HEK293 (cell line): ENCODE measurements around the gene HTT.

Experiments used
- CTCF ChIA-PET: fragments of 350-600 bp; formaldehyde crosslinking; extraction: SDS; loops from one replicate; lab custom pipeline; 2021; ENCODE audit warnings: antibody characterized with exemption; lab: Yijun Ruan, JAX
- POLR2A ChIA-PET: fragments of 300-600 bp; formaldehyde crosslinking; extraction: SDS; loops from one replicate; lab custom pipeline; 2020; ENCODE audit warnings: antibody characterized with exemption, inconsistent platforms; lab: Yijun Ruan, JAX
- H3K27ac ChIP-seq: fragments of 200-500 bp; sonication (Bioruptor generic); 2 replicates; pipeline ENCODE4 v1.5.1; 2014; ENCODE audit warnings: low read depth, low read length, control low read depth, inconsistent platforms; ENCODE audit errors: extremely low read depth
- H3K36me3 ChIP-seq, 2 experiments: fragments of 200-500 bp in 1 of 2; sonication (Bioruptor generic) in 1 of 2; 1 replicate in 1 of 2; 2 replicates in 1 of 2; pipeline ENCODE4 v1.5.1; 2014 to 2017; ENCODE audit warnings: inconsistent platforms in 2 of 2, low read length in 2 of 2; ENCODE audit not compliant: control insufficient read depth in 2 of 2, insufficient read depth in 1 of 2
- H3K4me1 ChIP-seq: fragments of 200-500 bp; sonication (Bioruptor generic); 2 replicates; pipeline ENCODE4 v1.5.1; 2014; ENCODE audit warnings: mild to moderate bottlenecking, low read length, inconsistent platforms; ENCODE audit not compliant: control insufficient read depth, insufficient read depth
- H3K4me3 ChIP-seq: 2 replicates; pipeline ENCODE4 v1.5.1; 2011; ENCODE audit warnings: low read depth, mild to moderate bottlenecking, control low read depth, low read length, moderate library complexity
- H3K9me3 ChIP-seq: fragments of 200-500 bp; sonication (Bioruptor generic); 2 replicates; pipeline ENCODE4 v1.5.1; 2014; ENCODE audit warnings: low read depth, low read length, inconsistent platforms; ENCODE audit not compliant: control insufficient read depth, insufficient read depth
- ATF2 ChIP-seq: fragments of 450-650 bp; formaldehyde crosslinking; IDR thresholded peaks from 2 replicates; pipeline ENCODE4 v1.5.1; 2016; ENCODE audit warnings: missing biosample characterization, missing genetic modification characterization, low read depth
- KLF7 ChIP-seq: fragments of 450-650 bp; formaldehyde crosslinking; IDR thresholded peaks from 2 replicates; pipeline ENCODE4 v1.5.1; 2016; ENCODE audit warnings: missing biosample characterization, missing genetic modification characterization, borderline replicate concordance
- MEIS1 ChIP-seq: sonication (generic); formaldehyde crosslinking; IDR thresholded peaks from 2 replicates; pipeline ENCODE4 v1.8.1; 2022; ENCODE audit warnings: missing genetic modification reagents, mild to moderate bottlenecking, borderline replicate concordance
- SCRT2 ChIP-seq: fragments of 450-650 bp; formaldehyde crosslinking; IDR thresholded peaks from 2 replicates; pipeline ENCODE4 v1.5.1; 2016; ENCODE audit warnings: missing biosample characterization, missing genetic modification characterization
- SP2 ChIP-seq: fragments of 450-650 bp; formaldehyde crosslinking; IDR thresholded peaks from 2 replicates; pipeline ENCODE4 v1.5.1; 2016; ENCODE audit warnings: missing biosample characterization, missing genetic modification characterization
- WT1 ChIP-seq: fragments of 450-650 bp; formaldehyde crosslinking; IDR thresholded peaks from 2 replicates; pipeline ENCODE4 v1.5.1; 2016; ENCODE audit warnings: missing biosample characterization, missing genetic modification characterization
- ZBTB11 ChIP-seq: fragments of 450-650 bp; formaldehyde crosslinking; conservative IDR thresholded peaks from 2 replicates; pipeline ENCODE4 v1.5.1; 2016; ENCODE audit warnings: low read depth, missing biosample characterization, missing genetic modification characterization
- ZBTB7A ChIP-seq: fragments of 450-650 bp; formaldehyde crosslinking; IDR thresholded peaks from 2 replicates; pipeline ENCODE4 v1.5.1; 2016; ENCODE audit warnings: low read depth, missing biosample characterization, missing genetic modification characterization
- ZIC2 ChIP-seq: fragments of 450-650 bp; formaldehyde crosslinking; IDR thresholded peaks from 2 replicates; pipeline ENCODE4 v1.5.1; 2016; ENCODE audit warnings: missing biosample characterization, missing genetic modification characterization
- ZNF266 ChIP-seq: fragments of 450-650 bp; formaldehyde crosslinking; IDR thresholded peaks from 2 replicates; pipeline ENCODE4 v1.5.1; 2016; ENCODE audit warnings: missing biosample characterization, missing genetic modification characterization, low read depth
- ZNF391 ChIP-seq: fragments of 450-650 bp; formaldehyde crosslinking; IDR thresholded peaks from 2 replicates; pipeline ENCODE4 v1.5.1; 2016; ENCODE audit warnings: low read depth, missing biosample characterization, missing genetic modification characterization, borderline replicate concordance
- ZNF426 ChIP-seq: fragments of 450-650 bp; formaldehyde crosslinking; IDR thresholded peaks from 2 replicates; pipeline ENCODE4 v1.5.1; 2017; ENCODE audit warnings: missing biosample characterization, missing genetic modification characterization, mild to moderate bottlenecking, inconsistent platforms, moderate library complexity
- ZNF501 ChIP-seq: fragments of 450-650 bp; formaldehyde crosslinking; IDR thresholded peaks from 2 replicates; pipeline ENCODE4 v1.5.1; 2016; ENCODE audit warnings: missing biosample characterization, missing genetic modification characterization
- ZNF530 ChIP-seq: fragments of 450-650 bp; formaldehyde crosslinking; IDR thresholded peaks from 2 replicates; pipeline ENCODE4 v1.5.1; 2016; ENCODE audit warnings: low read depth, missing biosample characterization, missing genetic modification characterization
- ZNF544 ChIP-seq: fragments of 450-650 bp; formaldehyde crosslinking; IDR thresholded peaks from 2 replicates; pipeline ENCODE4 v1.5.0; 2017; ENCODE audit warnings: missing biosample characterization, missing genetic modification characterization
- ZNF596 ChIP-seq: fragments of 450-650 bp; IDR thresholded peaks from 2 replicates; pipeline ENCODE4 v1.5.0; 2018; ENCODE audit warnings: missing biosample characterization, mild to moderate bottlenecking, missing genetic modification characterization, moderate library complexity
- ZNF645 ChIP-seq: fragments of 450-650 bp; formaldehyde crosslinking; IDR thresholded peaks from 2 replicates; pipeline ENCODE4; 2016; ENCODE audit warnings: missing biosample characterization, missing genetic modification characterization
- ZNF654 ChIP-seq: fragments of 450-650 bp; formaldehyde crosslinking; IDR thresholded peaks from 2 replicates; pipeline ENCODE4 v1.5.1; 2016; ENCODE audit warnings: low read depth, missing biosample characterization, missing genetic modification characterization
- ZNF776 ChIP-seq: fragments of 450-650 bp; formaldehyde crosslinking; IDR thresholded peaks from 2 replicates; pipeline ENCODE4 v1.5.0; 2017; ENCODE audit warnings: missing biosample characterization, missing genetic modification characterization, borderline replicate concordance

Gene HTT

GRCh38 chr4:3217266-3217665, 142.8 kb downstream of the HTT start:
- H3K36me3 ChIP-seq, result peaks cover 0 to 95% of the 10 kb centered on the region in 2 experiments; a peak in 1 of 3 replicates
- POLR2A ChIA-PET, result no interaction called here
- H3K4me3 ChIP-seq, result no peak overlapping the region
- CTCF ChIA-PET, result no interaction called here
- H3K27ac ChIP-seq, result no peak overlapping the region
- H3K4me1 ChIP-seq, result no peaks in the 10 kb centered on the region
- no peaks in the 10 kb centered on the region for H3K9me3 ChIP-seq
- TF ChIP-seq ZNF596 (tag by site-specific recombination), result no peak
- TF ChIP-seq ZBTB11, result no peak
- TF ChIP-seq ZNF501 (tag by site-specific recombination), result no peak

- TF ChIP-seq ZNF391 (tag by site-specific recombination) (no peak), ZNF530 (no peak), ZNF645 (no peak), SCRT2 (tag by site-specific recombination) (no peak), ZNF776 (tag by site-specific recombination) (no peak), ZNF654 (no peak), ZNF266 (no peak), MEIS1 (CRISPR knock-in tag) (no peak), ZNF544 (tag by site-specific recombination) (no peak), ZNF426 (tag by site-specific recombination) (no peak)
- TF ChIP-seq, all 188 proteins: peak for 0
- H3K27ac ChIP-seq, result no peak overlapping the region
- H3K36me3 ChIP-seq, result peaks cover 0 to 95% of the 10 kb centered on the region in 2 experiments; a peak in 1 of 3 replicates
- H3K4me1 ChIP-seq, result no peaks in the 10 kb centered on the region
- ChIA-PET CTCF (no interaction called here), POLR2A (no interaction called here)
- H3K4me3 ChIP-seq, result no peak overlapping the region
- H3K9me3 ChIP-seq, result no peaks in the 10 kb centered on the region
These were observed 143.3 kb downstream of the HTT start for GRCh38 chr4:3217771-3218170.

GRCh38 chr4:3218824-3219760, 144.6 kb downstream of the HTT start:
- Histone ChIP-seq H3K4me1 (no peaks in the 10 kb centered on the region), H3K9me3 (no peaks in the 10 kb centered on the region), H3K36me3 (peaks cover 0 to 95% of the 10 kb centered on the region in 2 experiments; a peak in 1 of 3 replicates), H3K27ac (no peak overlapping the region), H3K4me3 (no peak overlapping the region)
- TF ChIP-seq ZBTB7A (tag by site-specific recombination), result no peak
- no peak for TF ChIP-seq KLF7 (tag by site-specific recombination)
- no peak for TF ChIP-seq WT1
- TF ChIP-seq ATF2 (tag by site-specific recombination), result no peak
- TF ChIP-seq ZIC2 (tag by site-specific recombination), result peak; percentile 32; the same call in 1 of the 2 replicates
- TF ChIP-seq SP2 (tag by site-specific recombination), result no peak
- ChIA-PET CTCF (interaction anchor here (1.1 kb wide), 1 partner anchor 224 kb away, joined by 4 read pairs; no protein-coding TSS in a partner anchor), POLR2A (no interaction called here)
